ENCODE results near the gene AGAP5. TPM values are rescaled to one million over a fixed set of nuclear protein-coding genes. Genes with fewer than 3 reads are reported as not detected.
A peak's percentile ranks its signal among the peaks of the same experiment; 100 is the strongest.

Gene AGAP5
- total and polyA plus RNA-seq, 9 of the 15 experiments (the other 6 are each of a cell fraction or from before 2014, with no cell fraction given): 0.32 to 7.5 (median 5.3) TPM

DNA sequence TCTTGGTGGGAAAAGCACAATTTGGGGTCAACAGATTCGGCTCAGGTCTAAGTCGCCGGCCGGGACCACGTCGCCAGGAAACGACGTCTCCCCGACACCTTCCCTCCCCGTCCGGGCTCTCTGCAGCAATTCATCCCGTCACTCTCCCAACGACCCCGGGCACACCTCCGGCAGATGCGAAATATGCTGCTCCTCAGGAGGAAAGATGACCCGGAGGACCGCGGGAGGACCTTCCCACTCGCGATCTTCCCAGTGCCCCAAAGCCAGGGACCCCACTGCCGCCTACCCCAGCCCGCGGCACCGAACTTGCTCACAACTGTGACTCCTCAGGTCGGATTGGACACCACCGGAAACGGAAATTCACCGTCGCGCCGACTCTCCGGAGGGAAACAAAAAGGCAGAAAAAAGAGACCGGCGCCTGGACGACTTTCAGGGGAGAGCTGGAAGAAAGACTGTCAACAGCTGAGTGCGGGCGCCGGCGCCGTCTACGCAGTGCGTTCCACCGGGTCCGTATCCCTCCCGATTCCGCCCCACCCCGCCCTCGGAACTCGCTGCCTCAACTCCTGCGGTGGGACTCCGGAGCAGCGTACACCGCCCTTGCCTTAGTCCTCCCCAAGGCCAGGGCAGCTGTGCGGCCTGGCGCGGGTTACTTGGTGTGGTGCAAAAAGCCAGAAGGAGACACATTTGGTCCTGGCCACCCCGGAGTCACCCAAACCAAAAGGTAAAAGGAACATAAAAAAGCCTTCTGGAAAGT, 32.4 kb upstream of the AGAP5 start (continued):
- TF ChIP-seq CLOCK (CRISPR knock-in tag; IDR thresholded peaks at IDR 0.05; ENCODE audit: borderline replicate concordance) (no peak), IRF2 (CRISPR knock-in tag; IDR thresholded peaks at IDR 0.05) (no peak), FIP1L1 (IDR thresholded peaks at IDR 0.05; ENCODE audit: low read depth, low read length, poor library complexity, severe bottlenecking) (peak; percentile 50), HDAC1 (IDR thresholded peaks at IDR 0.05) (peak; percentile 42 to 89; a peak in 3 of 4 replicates), TCFL5 (CRISPR knock-in tag; conservative IDR thresholded peaks at IDR 0.05) (no peak), MNT (conservative IDR thresholded peaks at IDR 0.05) (peak; percentile 84 to 93), TARDBP (IDR thresholded peaks at IDR 0.05) (no peak), NFIC (IDR thresholded peaks at IDR 0.05) (peak; percentile 78), PHF21A (IDR thresholded peaks at IDR 0.05; ENCODE audit: borderline replicate concordance, low read depth) (no peak), PCBP1 (IDR thresholded peaks at IDR 0.05; ENCODE audit: low read depth, low read length, poor library complexity, severe bottlenecking) (no peak), CAMTA2 (CRISPR knock-in tag; conservative IDR thresholded peaks at IDR 0.05) (no peak), FOXK1 (CRISPR knock-in tag; IDR thresholded peaks at IDR 0.05; ENCODE audit: borderline replicate concordance) (0 out of 2 replicates have a peak, but pooled peaks have one; percentile 84), ELF1 (tag; IDR thresholded peaks at IDR 0.05) (peak; percentile 59; the same call in 1 of the 2 replicates), TAF9B (IDR thresholded peaks at IDR 0.05; ENCODE audit: partially characterized antibody) (peak; percentile 98), IRF1 (CRISPR knock-in tag; IDR thresholded peaks at IDR 0.05; ENCODE audit: borderline replicate concordance) (0 out of 2 replicates have a peak, but pooled peaks have one; percentile 51), ZC3H11A (IDR thresholded peaks at IDR 0.05; ENCODE audit: low read depth, low read length) (peak; percentile 86; the same call in 1 of the 2 replicates), YBX1 (IDR thresholded peaks at IDR 0.05) (no peak)
- TF ChIP-seq, protein P1, sequence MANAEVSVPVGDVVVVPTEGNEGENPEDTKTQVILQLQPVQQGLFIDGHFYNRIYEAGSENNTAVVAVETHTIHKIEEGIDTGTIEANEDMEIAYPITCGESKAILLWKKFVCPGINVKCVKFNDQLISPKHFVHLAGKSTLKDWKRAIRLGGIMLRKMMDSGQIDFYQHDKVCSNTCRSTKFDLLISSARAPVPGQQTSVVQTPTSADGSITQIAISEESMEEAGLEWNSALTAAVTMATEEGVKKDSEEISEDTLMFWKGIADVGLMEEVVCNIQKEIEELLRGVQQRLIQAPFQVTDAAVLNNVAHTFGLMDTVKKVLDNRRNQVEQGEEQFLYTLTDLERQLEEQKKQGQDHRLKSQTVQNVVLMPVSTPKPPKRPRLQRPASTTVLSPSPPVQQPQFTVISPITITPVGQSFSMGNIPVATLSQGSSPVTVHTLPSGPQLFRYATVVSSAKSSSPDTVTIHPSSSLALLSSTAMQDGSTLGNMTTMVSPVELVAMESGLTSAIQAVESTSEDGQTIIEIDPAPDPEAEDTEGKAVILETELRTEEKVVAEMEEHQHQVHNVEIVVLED (CRISPR knock-in tag; IDR thresholded peaks at IDR 0.05): peak; percentile 36; the same call in 1 of the 2 replicates
- TF ChIP-seq, protein P2, sequence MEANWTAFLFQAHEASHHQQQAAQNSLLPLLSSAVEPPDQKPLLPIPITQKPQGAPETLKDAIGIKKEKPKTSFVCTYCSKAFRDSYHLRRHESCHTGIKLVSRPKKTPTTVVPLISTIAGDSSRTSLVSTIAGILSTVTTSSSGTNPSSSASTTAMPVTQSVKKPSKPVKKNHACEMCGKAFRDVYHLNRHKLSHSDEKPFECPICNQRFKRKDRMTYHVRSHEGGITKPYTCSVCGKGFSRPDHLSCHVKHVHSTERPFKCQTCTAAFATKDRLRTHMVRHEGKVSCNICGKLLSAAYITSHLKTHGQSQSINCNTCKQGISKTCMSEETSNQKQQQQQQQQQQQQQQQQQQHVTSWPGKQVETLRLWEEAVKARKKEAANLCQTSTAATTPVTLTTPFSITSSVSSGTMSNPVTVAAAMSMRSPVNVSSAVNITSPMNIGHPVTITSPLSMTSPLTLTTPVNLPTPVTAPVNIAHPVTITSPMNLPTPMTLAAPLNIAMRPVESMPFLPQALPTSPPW (CRISPR knock-in tag; IDR thresholded peaks at IDR 0.05): peak; percentile 74
